ENCODE measurements around the gene INHBC.
"Not testable (repeated sequence)": the region's sequence is repeated elsewhere in the genome, so short reads cannot be mapped to it uniquely, and the experiment has no call there.

INHBC gene

DNA sequence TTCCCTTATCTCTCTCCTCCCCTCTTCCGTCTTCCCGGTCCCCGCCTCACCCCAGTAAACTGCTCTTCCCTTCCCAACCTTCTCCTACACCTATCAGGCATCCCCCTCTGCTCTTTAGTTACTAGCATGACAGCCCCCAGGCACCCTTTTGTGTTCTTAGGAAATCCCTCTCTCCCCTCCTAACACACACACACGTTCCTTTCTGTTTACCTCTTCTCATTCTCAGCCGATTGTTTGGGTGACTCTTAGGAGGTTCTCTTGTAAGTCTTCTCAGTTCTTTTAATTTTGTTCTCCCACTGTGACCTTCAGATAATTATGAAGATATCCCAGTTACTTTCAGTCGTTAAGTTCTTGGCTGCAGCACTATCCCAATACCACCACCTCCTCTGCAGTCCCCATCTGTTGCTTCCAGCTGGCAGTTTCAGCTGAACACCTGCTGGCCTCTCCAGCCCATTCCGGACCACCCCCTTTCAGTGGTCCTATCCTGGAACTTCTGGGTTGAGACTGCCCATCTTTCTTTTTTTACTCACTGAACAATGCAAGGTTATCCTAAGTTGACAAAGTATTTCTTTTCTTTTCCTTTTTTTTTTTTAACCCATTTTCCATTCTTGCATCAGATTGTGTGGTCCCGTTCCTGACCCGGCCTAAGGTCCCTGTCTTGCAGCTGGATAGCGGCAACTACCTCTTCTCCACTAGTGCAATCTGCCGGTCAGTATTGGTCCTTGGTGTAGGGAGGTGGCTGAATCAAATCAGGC lies 54.0 kb downstream of the INHBC start:
- no peak for DNase-seq

DNA sequence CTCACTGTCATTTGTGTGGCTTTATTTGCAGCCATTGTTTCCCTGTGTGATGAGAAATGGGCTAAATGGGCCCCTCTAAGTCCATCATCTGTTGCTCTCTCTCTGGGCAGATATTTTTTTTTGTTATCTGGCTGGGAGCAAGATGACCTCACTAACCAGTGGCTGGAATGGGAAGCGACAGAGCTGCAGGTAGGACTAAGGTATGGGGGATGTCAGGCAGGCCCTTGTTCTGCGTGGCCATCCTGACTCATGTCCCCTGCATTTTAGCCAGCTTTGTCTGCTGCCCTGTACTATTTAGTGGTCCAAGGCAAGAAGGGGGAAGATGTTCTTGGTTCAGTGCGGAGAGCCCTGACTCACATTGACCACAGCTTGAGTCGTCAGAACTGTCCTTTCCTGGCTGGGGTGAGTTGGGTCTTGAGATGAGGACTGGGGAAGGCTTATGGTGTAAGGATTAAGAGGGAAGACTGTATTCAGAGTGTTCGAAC lies 54.6 kb downstream of the INHBC start:
- DNase-seq: no peak

DNA sequence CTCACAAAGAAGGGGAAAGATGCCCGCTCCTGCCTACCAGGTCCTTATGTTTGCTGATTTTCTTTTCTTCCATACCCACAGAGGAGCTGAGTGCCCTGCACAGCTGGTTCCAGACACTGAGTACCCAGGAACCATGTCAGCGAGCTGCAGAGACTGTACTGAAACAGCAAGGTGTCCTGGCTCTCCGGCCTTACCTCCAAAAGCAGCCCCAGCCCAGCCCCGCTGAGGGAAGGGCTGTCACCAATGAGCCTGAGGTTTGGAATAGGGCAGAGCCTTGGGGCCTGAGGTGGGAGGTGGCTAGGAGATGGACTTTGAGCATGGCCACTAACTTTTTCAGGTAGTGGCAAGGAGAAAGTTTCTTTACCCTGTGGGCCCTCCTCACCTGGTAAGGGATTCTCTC lies 55.5 kb downstream of the INHBC start:
- no peak for DNase-seq

DNA sequence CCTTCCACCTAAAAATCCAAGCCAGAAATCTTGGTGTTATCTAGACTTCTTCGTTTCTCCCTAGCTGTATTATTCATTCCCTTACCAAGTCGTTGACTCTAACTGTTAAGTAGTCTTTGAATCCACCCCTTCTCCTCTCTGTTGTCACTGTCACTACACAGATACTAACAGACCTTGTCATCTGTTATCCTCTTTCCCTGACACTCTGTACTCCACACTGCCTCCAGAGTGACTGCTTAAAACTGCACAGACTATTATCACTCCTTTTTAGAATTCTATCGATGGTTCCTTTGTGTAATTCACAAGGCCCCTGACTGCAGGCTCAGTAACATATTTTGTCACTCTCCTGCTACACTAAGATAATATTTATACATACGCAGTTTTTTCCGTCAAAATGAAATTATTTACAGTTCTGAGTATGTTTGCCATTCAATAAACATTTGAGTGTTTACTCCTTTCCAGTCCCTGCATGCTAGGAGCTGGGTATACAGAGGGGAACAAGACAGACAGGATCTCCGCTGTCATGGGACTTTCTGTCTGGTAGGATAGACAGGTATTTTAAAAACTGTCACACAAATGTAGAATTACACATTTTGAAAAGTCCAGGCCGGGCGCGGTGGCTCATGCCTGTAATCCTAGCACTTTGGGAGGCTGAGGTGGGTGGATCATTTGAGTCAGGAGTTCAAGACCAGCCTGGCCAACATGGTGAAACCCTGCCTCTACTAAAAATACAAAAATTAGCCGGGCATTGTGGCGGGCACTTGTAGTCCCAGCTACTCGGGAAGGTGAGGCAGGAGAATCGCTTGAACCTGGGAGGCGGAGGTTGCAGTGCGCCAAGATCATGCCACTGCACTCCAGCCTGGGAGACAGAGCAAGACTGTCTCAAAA lies 57.1 kb downstream of the INHBC start:
- no peak for DNase-seq

DNA sequence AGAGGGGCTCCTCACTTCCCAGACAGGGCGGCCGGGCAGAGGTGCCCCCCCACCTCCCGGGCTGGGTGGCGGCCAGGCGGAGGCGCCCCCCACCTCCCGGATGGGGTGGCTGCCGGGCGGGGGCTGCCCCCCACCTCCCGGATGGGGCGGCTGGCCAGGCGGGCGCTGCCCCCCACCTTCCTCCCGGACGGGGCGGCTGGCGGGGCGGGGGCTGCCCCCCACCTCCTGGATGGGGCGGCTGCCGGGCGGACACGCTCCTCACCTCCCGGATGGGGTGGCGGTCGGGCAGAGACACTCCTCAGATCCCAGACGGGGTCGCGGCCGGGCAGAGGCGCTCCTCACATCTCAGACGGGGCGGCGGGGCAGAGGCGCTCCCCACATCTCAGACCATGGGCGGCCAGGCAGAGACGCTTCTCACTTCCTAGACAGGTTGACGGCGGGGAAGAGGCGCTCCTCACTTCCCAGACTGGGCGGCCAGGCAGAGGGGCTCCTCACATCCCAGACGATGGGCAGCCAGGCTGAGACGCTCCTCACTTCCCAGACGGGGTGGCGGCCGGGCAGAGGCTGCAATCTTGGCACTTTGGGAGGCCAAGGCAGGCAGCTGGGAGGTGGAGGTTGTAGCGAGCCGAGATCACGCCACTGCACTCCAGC lies 60.6 kb downstream of the INHBC start:
- not testable (repeated sequence) for DNase-seq

DNA sequence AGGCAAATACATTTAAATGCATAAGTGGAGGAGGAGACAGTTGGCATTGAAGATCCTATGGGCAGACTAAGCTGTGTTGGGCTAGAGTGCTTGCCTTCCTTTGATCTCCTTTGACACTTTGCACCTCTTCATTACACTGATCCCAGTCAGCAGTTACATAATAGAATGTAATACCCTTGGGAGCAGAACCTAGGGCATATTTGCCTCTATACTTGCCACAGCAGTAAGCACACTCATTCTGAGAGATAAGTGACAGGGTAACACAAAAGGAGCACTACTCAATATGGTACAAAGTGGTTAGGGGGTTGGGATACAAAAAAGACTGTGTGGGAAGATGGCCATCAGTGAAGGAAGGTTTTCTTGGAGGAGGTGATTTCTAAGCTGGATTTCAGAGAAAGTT lies 62.2 kb downstream of the INHBC start:
- DNase-seq: no peak

DNA sequence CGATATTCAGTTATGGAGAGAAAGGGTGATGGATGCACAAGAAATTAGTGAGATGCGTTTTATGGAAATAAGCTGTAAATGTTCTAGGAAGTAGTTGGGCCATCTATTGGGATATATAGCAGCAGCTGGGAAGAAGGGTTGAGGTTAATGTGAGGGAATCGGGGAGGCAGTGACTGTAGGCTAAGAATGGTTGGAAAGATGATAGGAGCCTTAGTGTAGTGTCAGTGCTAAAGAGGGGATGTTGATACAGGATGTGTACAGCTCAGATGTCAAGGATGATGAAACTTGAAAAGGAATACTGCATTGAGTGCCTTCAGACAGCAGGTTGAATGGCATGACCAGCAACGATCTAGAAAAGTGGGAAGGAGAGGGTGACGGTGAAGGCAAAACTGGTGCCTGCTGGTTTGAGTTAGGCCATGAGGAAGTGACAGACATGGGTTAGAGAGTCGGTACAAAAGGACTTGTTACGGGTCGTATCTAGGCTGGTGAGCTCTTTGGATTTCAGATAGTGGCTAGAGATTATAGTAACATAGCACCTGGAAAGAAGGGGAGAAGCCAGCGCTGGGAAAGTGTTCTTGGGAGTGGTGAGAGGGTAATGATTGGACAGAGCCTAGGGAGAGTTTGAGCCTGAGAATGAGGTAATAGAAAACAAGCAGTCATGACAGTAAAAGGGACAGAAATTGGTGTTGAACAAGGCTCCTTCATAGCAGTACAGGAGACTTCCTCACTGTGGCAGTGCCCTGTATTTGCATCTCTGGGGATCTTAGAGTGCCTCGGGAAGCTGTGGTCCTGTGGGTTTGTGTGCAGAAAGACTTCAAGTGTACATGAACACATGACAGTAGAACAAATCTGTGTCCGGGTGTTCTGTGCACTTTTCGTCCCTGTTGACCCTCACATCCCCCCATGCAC lies 62.9 kb downstream of the INHBC start:
- DNase-seq: no peak

DNA sequence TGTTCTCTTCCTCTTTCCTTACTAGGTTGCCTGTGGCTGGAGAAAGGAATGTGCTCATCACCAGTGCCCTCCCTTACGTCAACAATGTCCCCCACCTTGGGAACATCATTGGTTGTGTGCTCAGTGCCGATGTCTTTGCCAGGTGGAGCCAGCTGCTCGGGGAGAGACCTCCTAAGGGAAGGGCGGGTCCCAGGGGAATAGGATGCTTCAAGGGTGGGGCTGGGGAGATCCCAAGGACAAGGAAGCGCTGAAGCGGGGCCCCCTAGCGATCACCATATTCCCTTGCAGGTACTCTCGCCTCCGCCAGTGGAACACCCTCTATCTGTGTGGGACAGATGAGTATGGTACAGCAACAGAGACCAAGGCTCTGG lies 63.5 kb downstream of the INHBC start:
- DNase-seq: no peak

DNA sequence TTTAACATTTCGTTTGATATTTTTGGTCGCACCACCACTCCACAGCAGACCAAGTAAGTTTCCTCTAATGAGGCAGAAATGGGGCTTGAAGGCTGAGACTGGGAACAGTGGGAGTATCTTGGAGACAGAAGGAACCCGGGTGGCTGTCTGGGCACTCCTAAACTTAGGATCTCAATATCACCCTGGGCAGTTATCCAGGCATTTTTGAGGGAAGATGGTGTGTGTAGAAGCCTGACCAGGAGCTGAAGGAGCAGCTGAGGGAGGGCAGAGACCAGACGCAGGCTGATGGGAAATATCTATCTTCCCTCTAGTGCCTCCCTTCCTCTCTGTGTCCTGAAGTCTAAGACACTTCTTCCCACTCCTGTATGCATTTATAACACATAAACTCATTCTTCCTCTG lies 64.0 kb downstream of the INHBC start:
- no peak for DNase-seq

DNA sequence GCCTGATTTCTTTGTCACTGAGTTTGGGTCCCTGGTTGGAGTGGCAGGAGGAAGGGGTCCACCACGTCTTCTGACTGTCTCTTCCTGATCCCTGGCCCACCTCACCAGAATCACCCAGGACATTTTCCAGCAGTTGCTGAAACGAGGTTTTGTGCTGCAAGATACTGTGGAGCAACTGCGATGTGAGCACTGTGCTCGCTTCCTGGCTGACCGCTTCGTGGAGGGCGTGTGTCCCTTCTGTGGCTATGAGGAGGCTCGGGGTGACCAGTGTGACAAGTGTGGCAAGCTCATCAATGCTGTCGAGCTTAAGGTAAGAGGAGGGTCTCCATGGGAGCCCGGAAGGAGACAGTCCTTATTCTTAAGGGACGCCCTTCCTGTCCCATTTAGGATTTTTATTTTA lies 65.6 kb downstream of the INHBC start:
- no peak for DNase-seq

Measured in NK-92 treated with Interleukin-12 subunit alpha and Interleukin-12 subunit beta, amount 100 ng/mL, for 24 hours (cell line).